KG1 (cell line): ENCODE data around the gene EYS.

ENCODE experiments used
- DNase-seq: peaks from one replicate; lab custom pipeline; 2025; lab: John Stamatoyannopoulos, UW

The EYS gene

DNA sequence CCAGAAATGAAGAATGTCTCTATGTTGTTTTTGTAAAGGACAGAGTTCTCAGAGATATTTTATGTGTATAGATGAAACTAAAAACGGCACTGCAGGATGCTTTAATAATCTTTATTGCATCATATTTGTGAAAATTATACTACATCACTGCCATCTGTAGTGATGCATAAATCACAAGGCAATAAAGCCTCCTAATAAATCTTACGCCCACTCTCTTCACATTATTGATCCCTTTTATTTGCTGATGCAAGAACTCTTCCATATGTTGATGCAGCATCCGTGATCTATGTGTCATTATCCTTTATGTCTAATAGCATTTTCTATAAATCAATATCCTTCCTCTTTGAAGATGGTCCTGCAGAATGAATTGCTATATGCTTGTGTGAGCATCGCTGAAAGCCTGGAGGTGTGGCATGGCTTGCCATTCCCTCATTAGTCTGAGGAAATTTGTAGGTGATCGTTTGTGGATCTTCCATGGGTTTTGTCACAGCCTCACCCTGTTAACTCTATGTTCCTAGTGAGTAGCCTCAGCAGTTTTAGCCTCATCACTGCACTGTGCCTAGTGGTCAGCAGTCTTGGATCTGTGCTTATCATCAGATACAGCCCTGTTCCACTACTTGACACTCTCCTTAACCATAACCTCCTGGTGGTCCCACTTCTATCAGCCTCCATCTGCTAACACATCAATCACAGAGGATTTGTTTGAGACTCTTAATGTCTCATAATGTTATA lies 983.5 kb downstream of the EYS start:
- DNase-seq = no peak

DNA sequence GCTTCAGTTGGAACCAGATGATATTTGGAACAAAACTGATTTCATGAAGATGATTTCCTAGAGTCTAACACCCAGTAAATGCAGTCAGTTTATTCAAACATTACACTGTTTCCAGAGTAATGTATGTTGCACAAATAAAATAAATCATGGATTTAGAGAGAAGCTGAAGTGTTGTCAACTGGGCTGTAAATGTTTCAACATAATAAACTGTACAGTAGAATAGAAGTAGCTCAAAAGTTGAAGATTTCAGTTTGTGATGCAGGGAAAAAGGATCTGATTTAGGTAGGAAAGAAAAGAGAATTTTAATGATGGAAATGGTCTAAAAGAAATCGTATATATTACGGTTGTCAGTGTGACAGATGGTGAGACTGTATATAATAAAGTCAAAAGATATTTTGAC lies 985.2 kb downstream of the EYS start:
- no peak for DNase-seq

DNA sequence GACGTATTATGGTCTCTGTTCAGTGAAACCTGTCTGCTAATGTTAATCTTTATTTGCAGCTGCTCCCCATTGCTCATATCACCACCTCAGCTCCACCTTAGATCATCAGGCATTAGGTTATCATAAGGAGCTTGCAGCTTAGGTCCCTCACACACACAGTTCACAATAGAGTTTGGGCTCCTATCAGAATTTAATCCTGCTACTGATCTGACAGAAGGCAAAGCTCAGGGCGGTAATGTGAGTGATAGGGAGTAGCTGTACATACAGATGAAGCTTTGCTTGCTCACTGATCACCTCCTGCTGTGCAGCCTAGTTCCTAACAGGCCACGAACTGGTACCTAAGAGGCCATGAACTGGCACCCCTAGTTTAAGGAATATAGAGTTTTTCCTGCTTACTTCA lies 989.7 kb downstream of the EYS start:
- no peak for DNase-seq

DNA sequence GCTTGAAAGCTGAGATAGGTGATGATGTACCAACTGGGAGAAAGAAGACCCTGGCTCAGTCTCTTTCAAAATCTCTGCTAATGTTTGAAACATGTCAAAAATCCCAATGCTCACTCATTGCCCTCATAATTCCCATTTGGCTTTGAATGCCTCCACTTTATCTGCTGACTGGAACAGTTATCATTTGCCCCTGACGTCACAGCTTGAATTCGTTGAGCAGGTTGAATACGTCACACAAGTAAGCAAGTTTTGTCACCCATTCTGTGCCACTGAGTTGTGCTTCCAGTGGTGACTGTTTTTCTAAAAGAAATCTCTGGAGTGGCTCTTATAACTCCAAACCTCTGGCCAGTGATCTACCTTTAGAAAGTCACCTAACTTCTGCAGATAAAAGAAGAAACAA lies 991.4 kb downstream of the EYS start:
- DNase-seq = no peak

DNA sequence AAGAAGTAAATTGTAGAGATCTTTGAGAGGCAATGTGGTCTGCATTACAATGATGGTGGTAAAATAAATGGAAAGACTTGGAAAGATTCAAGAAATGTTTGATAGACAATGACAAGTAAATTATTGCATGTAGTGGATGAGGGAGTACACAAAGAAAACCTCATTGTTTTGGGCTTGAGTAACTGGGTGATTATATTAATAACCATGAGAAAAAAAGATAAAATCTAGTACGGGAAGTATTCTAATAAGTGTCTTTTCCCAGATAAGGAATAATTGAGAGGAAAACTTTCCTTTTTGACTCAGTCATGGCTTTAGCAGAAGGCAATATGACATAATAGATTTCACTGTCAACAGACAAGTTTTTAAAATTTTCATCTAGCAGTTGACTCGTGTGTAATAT lies 993.0 kb downstream of the EYS start:
- DNase-seq = no peak

DNA sequence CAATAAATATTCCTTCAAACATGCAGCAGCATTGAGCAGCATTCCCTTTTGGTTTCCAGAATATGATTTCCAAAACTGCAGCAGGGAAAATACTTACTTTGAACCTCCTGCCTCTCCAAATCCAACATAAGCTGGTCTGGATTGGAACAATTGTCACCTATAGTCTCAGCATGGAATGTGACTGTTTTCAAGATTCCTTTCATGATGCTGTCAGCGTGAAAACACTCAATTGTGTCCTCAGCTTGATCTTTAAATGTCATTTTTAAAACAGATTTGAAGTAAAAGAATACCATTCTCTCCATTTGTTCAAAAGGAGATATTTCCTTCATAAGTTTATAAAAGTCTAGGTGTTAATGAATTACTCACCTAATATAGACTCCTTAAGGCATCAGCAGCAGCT lies 993.9 kb downstream of the EYS start:
- DNase-seq = no peak

DNA sequence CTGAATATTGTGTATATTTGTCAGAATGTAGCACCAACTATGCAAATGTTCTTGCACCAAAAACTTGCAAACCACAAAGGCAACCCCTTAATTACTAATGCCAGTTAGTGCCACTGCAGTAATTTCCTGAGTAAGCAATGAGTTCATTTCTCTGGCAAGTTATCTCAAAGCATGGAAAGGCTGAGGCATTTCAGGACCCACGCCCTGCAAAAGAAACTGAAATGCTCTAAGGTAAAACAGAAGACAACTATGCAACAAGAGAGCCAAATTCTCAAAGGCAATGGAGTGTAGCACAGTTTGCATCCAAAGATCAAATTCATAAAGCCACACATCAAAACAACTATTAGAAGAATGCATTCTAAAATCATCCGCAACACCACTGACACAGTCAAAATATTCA lies 994.4 kb downstream of the EYS start:
- DNase-seq = no peak

DNA sequence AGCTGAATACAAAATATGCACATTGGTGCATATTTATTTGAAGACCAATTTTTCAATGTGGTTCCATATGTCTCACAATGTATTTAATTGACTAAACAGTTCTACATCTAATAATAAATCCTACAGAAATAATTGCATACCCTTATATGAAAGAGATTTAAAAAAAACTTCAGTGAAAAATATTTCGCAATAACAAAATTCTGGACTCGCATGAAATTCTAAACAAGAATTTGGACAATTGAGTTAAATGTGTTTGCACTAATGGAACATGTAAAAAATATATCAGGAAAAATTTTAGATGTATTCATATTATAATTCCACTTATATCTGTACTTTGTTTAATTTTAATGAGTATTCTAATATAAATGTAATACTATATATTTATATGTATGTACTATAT lies 1003.1 kb downstream of the EYS start:
- no peak for DNase-seq

DNA sequence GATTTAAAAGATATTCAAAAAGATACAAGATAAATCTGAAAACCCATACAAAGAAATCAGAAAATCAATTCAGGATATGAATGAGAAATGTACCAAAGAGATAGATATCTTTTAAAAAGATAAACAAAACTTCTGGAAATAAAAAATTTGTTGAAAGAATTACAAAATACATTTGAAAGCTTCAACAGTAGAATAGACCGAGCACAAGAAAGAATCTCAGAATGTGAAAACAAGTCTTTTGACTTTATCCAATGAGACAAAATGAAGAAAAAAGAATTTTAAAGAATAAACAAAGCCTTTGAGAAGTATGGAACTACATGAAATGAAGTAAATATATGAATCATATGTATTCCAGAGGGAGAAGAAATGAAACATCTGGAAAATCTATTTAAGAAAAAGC lies 1011.0 kb downstream of the EYS start:
- DNase-seq = no peak

DNA sequence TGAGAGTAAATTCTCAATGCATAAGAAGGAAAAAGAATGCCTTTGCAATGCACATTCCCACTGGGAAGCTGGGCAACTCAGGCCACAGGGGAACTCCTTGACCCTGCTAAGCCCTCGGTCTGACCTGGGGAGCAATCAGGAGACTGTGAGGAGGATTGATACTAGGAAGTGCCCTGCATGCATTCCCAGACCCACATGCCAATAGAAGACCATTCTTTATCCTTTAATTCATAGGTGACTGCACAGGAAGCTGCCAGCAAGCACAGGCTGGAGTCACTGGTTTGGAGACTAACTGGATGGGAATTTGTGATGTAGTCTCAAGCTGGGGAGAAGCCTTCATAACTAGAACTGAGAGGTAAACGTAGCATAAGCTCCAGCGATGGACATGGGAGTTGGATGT lies 1012.7 kb downstream of the EYS start:
- DNase-seq = no peak

DNA sequence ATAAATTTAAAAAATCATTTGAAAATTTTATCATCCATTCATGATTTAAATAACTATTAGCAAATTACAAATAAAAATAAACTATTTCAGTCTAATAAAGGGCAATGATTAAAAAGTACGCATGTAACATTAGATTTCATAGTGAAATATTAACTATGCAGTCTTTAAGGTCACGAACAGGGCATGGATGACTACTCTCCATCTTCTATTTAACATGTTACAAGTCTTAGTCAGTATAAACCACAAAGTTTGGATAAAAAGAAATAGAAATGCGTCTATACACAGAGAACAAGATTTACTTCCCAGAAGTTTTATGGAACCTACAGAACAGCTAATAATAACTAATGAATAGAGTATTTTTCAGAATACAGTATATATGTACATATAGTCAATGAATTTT lies 1016.0 kb downstream of the EYS start:
- DNase-seq = no peak

DNA sequence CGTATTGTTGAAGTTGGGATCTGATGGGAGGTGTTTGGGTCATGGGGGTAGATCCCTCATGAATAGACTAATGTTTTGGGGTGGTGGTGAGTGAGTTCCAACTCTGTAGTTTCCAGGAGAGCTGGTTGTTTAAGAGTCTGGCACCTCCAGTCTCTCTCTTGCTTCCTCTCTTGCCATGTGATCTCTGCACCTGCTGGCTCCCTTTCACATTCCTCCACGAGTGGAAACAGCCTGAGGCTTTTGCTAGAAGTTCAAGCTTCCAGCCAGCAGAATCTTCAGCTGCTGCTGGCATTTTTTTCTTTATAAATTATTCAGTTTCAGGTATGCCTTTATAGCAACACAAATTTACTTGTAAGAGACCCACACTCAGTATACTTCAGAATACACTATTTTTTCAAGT lies 1021.6 kb downstream of the EYS start:
- DNase-seq = no peak

DNA sequence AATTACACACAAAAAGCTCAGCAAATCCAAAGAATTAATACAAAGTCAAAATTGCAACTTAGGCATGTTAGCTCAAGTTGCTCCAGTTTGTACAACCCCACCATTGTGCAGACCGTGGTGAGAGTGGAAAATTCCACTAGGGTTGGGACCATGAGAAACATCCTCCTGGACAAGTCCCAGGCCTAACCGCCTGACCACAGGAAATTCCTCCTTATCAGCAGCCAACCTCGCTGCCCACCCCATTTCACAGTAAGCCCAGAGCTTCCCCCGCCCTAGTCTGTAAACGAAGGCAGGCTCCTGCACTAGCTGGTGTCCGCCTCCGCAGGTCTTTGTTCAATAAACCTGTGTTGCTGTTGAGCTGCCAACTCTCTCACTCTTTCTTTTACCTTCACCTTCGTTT lies 1023.3 kb downstream of the EYS start:
- DNase-seq = no peak

DNA sequence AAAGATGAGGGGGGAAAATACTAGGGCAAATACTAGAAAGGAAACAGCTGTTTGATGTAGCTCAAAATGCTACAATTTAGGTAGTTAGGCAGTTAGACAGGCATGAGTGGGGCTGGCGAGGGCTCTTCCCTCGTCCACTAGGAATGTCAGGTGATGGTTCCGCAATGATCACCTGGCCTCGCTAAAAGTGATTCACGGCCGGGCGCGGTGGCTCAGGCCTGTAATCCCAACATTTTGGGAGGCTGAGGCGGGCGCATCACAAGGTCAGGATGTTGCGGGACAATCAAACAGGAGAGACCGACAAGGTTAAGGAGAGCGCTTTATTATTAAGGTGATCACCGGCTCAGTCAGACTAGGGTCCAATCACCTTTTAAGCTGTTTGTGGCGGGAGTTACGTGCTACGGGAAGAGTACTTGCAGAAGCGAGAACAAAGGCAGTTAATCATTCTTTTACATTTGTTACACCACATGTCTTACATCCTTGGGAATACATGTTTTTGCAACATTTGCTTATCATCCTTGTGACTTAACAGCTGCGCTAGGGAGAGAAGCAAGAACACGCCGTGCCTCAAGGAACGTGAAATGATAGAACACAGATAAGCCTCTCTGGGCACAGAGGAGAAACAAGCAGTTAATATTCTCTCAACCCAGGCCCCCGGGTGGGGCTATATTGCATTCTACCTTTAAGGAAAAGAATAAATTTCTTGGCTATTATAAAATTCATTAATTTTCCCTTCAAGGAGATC lies 1025.4 kb downstream of the EYS start:
- no peak for DNase-seq

DNA sequence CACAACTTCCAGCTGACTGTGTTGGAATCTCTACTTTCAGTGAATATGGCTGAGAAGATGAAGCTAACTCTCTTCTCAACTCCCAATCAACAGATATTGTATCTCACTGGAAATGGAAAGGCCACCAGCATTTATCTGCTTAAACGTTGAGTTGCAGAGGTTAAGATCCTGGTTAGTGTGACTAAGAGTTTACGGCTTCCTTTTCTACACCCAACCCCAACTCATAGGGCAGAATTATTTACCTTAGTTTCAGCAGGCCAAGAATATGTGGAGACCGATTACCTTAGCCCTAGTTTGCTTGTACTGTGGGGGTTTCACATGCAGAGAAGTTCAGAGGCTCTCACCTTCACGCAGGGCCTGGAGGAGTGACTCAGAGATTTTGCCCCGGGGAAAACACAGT lies 1026.6 kb downstream of the EYS start:
- no peak for DNase-seq

DNA sequence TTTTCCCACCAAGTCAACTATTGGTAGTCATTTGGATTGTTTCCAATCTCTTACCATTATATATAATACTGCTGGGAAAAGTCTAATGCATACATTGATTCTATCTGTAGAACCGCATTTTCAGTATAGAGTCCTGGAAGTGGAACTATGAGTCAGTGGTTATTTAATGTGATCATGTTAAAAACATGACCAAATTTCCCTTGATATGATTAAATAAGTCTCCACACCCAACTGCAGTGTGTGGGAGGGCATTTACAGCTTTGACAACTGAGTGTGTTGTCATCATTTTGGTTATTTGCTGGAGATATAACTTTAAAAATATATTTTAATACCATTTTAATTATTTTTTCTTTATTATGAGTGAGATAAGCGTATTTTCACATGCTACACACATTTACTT lies 1027.6 kb downstream of the EYS start:
- no peak for DNase-seq

DNA sequence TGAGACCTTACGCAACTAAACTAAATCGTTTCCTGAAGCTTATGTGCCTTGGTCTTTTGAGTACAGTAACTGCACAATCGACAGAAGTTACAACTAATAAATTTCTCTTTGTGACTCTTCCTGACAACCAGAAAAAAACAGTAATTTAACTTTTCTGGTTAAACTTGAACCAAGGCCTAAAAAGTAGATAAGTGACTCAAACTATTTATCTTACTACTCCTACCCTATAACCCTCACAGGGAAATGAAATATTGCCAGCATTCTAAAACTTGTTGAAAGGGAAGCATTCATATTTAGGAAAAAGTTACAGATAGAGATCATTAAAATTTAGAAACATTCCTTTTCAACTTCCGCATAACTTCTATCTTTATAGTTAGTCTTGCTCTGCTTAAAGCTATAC lies 1034.4 kb downstream of the EYS start:
- DNase-seq = no peak

DNA sequence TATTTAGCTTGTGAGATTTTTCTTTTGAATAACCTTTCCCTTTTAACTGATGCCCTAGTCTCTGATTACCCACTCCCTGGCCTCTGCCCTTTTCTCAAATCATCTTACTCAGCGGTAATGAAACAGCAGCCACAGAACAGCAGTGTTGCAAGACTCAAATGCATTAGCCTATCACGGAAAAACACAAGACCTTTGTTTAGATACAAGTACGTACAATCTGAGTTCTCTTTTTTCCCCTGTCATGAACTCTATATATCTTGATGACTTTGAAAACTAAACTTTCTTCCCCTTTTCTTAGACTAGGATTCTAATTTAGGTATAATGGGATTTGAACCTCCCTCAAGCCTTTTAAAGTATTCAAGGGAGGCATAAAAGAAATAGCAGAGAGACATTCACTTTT lies 1034.9 kb downstream of the EYS start:
- no peak for DNase-seq

DNA sequence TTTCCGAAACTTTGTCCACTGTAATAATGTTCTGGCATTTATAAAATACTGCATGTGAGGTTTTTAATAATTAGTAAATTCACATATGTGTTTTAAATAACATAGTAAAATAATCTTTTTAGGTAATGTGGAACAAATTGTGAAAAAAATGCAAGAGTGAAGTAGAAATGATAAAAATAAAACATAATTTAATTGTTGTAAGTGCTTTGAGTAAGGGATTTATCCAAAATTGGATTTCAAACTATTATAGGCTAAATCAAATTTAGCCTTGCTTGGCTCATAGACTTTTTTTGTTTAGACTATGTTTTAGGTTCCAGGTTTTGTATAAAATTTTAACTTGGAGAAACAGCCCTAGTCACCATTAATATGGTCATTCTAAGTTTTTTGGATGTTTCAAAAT lies 1041.9 kb downstream of the EYS start:
- DNase-seq = no peak

DNA sequence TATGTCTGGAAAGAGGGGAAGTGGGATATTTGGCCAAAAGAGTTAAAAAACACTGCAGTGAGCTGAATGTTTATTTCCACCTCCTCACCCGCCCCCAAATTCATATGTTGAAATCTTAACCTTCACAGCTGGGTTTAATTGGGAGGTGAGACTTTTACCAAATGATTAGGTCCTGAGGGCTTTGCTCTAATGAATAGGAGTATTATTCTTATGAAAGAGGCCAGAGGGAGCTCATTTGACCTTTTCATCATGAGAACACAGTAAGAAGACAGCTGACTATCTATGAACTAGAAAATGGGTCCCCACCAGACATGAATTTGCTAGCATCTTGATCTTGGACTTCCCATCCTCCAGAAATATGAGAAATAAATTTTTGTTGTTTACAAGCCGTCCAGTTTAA lies 1042.5 kb downstream of the EYS start:
- DNase-seq = no peak

DNA sequence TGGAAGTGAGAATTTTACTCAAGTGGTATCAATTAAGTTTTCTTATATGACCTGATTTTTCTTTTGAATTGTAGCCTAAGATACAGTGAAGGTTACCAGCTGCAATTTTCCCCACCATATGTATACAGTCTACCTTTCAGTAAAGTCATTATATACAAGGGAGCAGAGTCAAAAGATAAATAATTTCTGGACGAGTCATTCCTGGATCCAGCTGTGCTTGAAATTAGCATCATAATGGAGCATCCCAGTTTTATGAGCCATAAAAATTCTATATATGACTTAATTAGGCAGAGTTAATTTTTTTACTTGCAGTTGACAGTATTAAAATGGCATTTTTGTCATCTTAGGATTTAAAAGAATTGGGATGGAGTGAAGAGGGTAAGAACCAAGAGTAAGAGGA lies 1063.0 kb downstream of the EYS start:
- DNase-seq = no peak

DNA sequence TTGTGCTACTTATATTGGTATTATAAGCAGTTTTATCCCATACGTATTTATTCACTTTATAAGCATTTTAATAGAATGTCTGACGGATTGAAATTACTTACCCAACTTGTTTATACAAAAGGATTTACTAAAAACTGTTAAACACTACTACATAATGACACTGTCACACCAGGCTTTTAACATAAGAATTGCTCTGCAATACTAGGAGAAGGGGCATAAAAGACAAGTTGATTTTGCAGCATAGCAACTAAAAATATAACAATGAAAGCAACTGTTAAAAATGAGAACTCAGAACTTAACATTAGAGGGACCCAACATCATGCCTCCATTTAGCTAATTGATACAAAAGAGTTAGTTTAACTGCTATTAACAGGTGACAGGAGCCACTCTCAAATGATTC lies 1076.1 kb downstream of the EYS start:
- no peak for DNase-seq

DNA sequence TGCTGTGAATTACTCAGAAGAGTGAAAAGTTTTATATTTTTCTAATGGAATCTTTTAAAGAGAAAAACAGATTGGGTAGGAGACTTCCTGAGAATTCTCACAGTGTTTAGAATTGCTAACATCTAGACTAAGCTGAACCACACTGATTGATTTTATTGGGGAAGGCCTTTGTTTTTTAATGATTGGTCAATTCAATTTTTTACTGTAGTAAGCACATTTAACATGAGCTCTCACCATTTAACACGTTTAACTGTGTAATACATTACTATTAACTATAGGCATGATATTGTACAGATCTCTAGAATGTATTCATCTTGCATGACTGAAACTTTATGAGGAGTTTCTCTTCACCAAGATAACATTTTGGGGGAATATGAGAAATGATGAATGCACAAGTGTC lies 1084.1 kb downstream of the EYS start:
- no peak for DNase-seq

DNA sequence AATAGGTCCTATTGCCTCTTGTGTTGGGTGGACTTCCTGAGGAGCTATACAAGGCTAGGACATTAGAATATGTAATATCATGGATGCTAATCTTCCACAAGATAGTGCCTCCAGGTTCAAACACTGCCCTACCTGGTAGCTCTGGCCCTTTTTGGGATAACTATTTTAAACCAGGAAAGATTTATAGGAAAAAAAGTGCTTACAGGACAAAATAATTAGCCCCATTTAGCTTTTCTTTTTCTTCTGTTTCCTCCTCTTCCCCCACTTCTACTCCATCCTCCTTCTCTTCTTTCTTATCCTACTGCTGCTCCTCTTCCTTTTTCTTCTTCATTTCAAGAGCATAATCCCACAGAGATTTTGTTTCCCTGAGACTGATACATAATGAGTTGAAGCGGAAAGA lies 1104.0 kb downstream of the EYS start:
- DNase-seq = no peak
